NB4 (cell line): Measurements from ENCODE around the gene PPP1R3G.

ENCODE experiments used
- DNase-seq: peaks from one replicate; pipeline ENCODE4 v3.0.0; 2010; ENCODE audit warnings: low read depth
- H3K4me3 ChIP-seq: one replicate; pipeline ENCODE4 v1.5.1; 2011; ENCODE audit warnings: mild to moderate bottlenecking, low read depth, low read length, moderate library complexity
- CTCF ChIP-seq: IDR thresholded peaks from one replicate; pipeline ENCODE4 v1.5.1; 2012; ENCODE audit warnings: low read depth, low read length
- MAX ChIP-seq: IDR thresholded peaks from 2 replicates; pipeline ENCODE4 v1.6.1; 2011; ENCODE audit warnings: low read depth, low read length
- MYC ChIP-seq: IDR thresholded peaks from 2 replicates; pipeline ENCODE4 v1.6.1; 2011; ENCODE audit warnings: low read depth, low read length
- POLR2A ChIP-seq: IDR thresholded peaks from 2 replicates; pipeline ENCODE4 v1.6.1; 2011; ENCODE audit warnings: mild to moderate bottlenecking; ENCODE audit not compliant: insufficient read length; ENCODE audit errors: extremely low read depth

PPP1R3G gene

GRCh38 chr6:5109436-5109835, 24.3 kb downstream of the PPP1R3G start:
- H3K4me3 ChIP-seq = no peak overlapping the region
- DNase-seq = no peak
- TF ChIP-seq CTCF (no peak), MYC (no peak), POLR2A (no peak), MAX (no peak)

GRCh38 chr6:5110246-5110645, 25.1 kb downstream of the PPP1R3G start:
- TF ChIP-seq MAX (no peak), POLR2A (no peak), MYC (no peak), CTCF (no peak)
- no peak overlapping the region for H3K4me3 ChIP-seq
- no peak for DNase-seq

- DNase-seq = no peak
- H3K4me3 ChIP-seq = no peak overlapping the region
- TF ChIP-seq POLR2A = no peak
- no peak for TF ChIP-seq MYC
- no peak for TF ChIP-seq MAX
- no peak for TF ChIP-seq CTCF
Observed at GRCh38 chr6:5111626-5112025, 26.5 kb downstream of the PPP1R3G start.

GRCh38 chr6:5112066-5112799, 27.1 kb downstream of the PPP1R3G start:
- DNase-seq = no peak
- TF ChIP-seq POLR2A (no peak), MYC (no peak), CTCF (no peak), MAX (no peak)
- H3K4me3 ChIP-seq = no peak overlapping the region

- H3K4me3 ChIP-seq = no peak overlapping the region
- no peak for DNase-seq
- TF ChIP-seq MAX (no peak), CTCF (no peak), POLR2A (no peak), MYC (no peak)
Observed at GRCh38 chr6:5113096-5113495, 28.0 kb downstream of the PPP1R3G start.

GRCh38 chr6:5115168-5115567, 30.0 kb downstream of the PPP1R3G start:
- no peak for TF ChIP-seq POLR2A
- no peak for TF ChIP-seq MAX
- TF ChIP-seq MYC = no peak
- TF ChIP-seq CTCF = no peak
- no peak overlapping the region for H3K4me3 ChIP-seq
- no peak for DNase-seq
